Keratinocyte (primary cell): ENCODE data around the gene TTR. TPM values are rescaled to one million over a fixed set of nuclear protein-coding genes. Genes with fewer than 3 reads are reported as not detected.

Experiments used
- DNase-seq: peaks from one replicate; pipeline ENCODE4 v3.0.0-alpha.2; 2011; ENCODE audit warnings: low read depth, missing footprints, low spot score
- FAIRE-seq: peaks from 2 replicates; lab custom pipeline; 2011; peaks lifted over from hg19 to GRCh38; lab: Jason Lieb, UNC
- H2AFZ ChIP-seq: 2 replicates; pipeline ENCODE4 v1.6.0; 2012; ENCODE audit warnings: low read length, control low read depth, inconsistent platforms; ENCODE audit not compliant: control insufficient read depth
- H3K27ac ChIP-seq: 2 replicates; pipeline ENCODE4 v1.5.1; 2011; ENCODE audit warnings: low read length; ENCODE audit not compliant: control insufficient read depth, insufficient read depth
- H3K27me3 ChIP-seq: 3 replicates; pipeline ENCODE4 v1.6.0; 2011; ENCODE audit warnings: low read length; ENCODE audit not compliant: control insufficient read depth, insufficient read depth; ENCODE audit errors: extremely low read depth
- H3K36me3 ChIP-seq, 2 experiments: 2 replicates in 1 of 2; 3 replicates in 1 of 2; pipeline ENCODE4 v1.5.1; 2011; ENCODE audit warnings: low read length in 2 of 2, mild to moderate bottlenecking in 1 of 2; ENCODE audit not compliant: control insufficient read depth in 2 of 2, insufficient read depth in 2 of 2; ENCODE audit errors: extremely low read depth in 1 of 2
- H3K4me1 ChIP-seq: 3 replicates; pipeline ENCODE4 v1.5.1; 2011; ENCODE audit warnings: low read length; ENCODE audit not compliant: control insufficient read depth, insufficient read depth; ENCODE audit errors: extremely low read depth
- H3K4me2 ChIP-seq: 3 replicates; pipeline ENCODE4 v1.6.0; 2011; ENCODE audit warnings: low read depth, low read length; ENCODE audit not compliant: control insufficient read depth, insufficient read depth; ENCODE audit errors: extremely low read depth
- H3K4me3 ChIP-seq, 3 experiments: fragments of 200-600 bp in 1 of 3; sonication (generic) in 1 of 3; 2 replicates in 2 of 3; 3 replicates in 1 of 3; pipeline ENCODE4 v1.5.1; 2011 to 2016; ENCODE audit warnings: low read length in 3 of 3, mild to moderate bottlenecking in 3 of 3, control low read depth in 2 of 3, inconsistent platforms in 1 of 3, low read depth in 1 of 3, mixed read lengths in 1 of 3, mixed run types in 1 of 3, moderate library complexity in 1 of 3; ENCODE audit not compliant: control insufficient read depth in 2 of 3, insufficient read depth in 2 of 3; ENCODE audit errors: extremely low read depth in 1 of 3
- H3K79me2 ChIP-seq: 2 replicates; pipeline ENCODE4 v1.6.0; 2012; ENCODE audit warnings: low read length; ENCODE audit not compliant: control insufficient read depth, insufficient read depth
- H3K9ac ChIP-seq: 3 replicates; pipeline ENCODE4 v1.6.0; 2011; ENCODE audit warnings: low read length; ENCODE audit not compliant: control insufficient read depth, insufficient read depth; ENCODE audit errors: extremely low read depth
- H3K9me1 ChIP-seq: 3 replicates; pipeline ENCODE4 v1.6.0; 2011; ENCODE audit warnings: low read length; ENCODE audit not compliant: control insufficient read depth, insufficient read depth; ENCODE audit errors: extremely low read depth
- H3K9me3 ChIP-seq: 2 replicates; pipeline ENCODE4 v1.5.1; 2012; ENCODE audit warnings: low read depth, low read length; ENCODE audit not compliant: control insufficient read depth
- H4K20me1 ChIP-seq: 3 replicates; pipeline ENCODE4 v1.6.0; 2011; ENCODE audit warnings: low read length; ENCODE audit not compliant: control insufficient read depth, insufficient read depth; ENCODE audit errors: extremely low read depth
- CTCF ChIP-seq, 3 experiments: IDR thresholded peaks in 1 of 3; conservative IDR thresholded peaks in 1 of 3; optimal IDR thresholded peaks in 1 of 3; 2 replicates in 2 of 3; 3 replicates in 1 of 3; pipeline versions ENCODE3 to v1.5.1; 2011; ENCODE audit warnings: low read length in 3 of 3, mild to moderate bottlenecking in 3 of 3, moderate library complexity in 2 of 3, control low read depth in 1 of 3, inconsistent platforms in 1 of 3; ENCODE audit not compliant: insufficient read depth in 2 of 3; ENCODE audit errors: extremely low read depth in 1 of 3
- EZH2 ChIP-seq: IDR thresholded peaks from one replicate; pipeline ENCODE4 v1.6.1; 2012; ENCODE audit warnings: inconsistent platforms, mild to moderate bottlenecking, low read length, moderate library complexity
- dilution Hi-C: fragments of 300-500 bp; cut with MboI; formaldehyde crosslinking; loops from one replicate; pipeline ENCODE4 v1.7.0; 2020; ENCODE audit warnings: low sequenced_read_pairs; ENCODE audit not compliant: extremely low pct_ligation_motif_present
- polyA plus RNA-seq, 5 experiments: library from polyadenylated mRNA; depleted of rRNA in 3 of 5; stranded (reverse) in 3 of 5; stranded (forward) in 1 of 5; unstranded in 1 of 5; fragments of >200 nt; gene quantifications; 1 replicate in 1 of 5; 2 replicates in 3 of 5; 3 replicates in 1 of 5; pipeline versions ENCODE4 v1.2.1 to v1.2.3, GENCODE V29; 2011 to 2012; ENCODE audit warnings: missing spikeins in 2 of 5, low read depth in 1 of 5, low replicate concordance in 1 of 5

The TTR gene
- polyA plus RNA-seq, 1 donor (not counting 4 experiments of a cell fraction or from before 2014, with no cell fraction given): not detected

DNA sequence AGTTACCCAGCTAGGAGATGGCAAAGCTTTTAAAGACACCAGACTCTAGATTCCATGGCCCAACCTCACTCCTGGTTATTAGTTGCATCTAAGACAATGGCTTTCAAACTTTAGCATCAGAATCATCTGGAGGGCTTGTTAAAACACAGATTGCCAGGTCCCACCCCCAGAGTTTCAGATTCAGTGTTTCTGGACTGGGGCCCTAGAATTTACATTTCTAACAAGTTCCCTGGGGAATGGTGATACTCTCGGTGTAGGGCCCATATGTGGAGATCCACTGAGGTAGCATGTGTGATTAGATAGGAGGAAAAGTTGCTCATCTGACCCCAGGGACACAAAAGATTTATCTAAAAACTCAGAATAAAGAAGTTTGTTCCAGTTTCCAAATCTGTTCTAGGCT is 14.5 kb upstream of the TTR start:
- Histone ChIP-seq H3K9me1 (no peaks in the 10 kb centered on the region), H3K36me3 (no peaks in the 10 kb centered on the region), H3K4me1 (peaks cover 5% of the 10 kb centered on the region), H3K4me3 (no peak overlapping the region), H3K27ac (no peak overlapping the region), H4K20me1 (no peaks in the 10 kb centered on the region), H2AFZ (no peak overlapping the region), H3K79me2 (no peaks in the 10 kb centered on the region), H3K9me3 (no peaks in the 10 kb centered on the region), H3K27me3 (no peaks in the 10 kb centered on the region), H3K4me2 (no peak overlapping the region), H3K9ac (no peak overlapping the region)
- FAIRE-seq (no peak), DNase-seq (no peak)
- dilution Hi-C loops: no loop called here
- TF ChIP-seq CTCF (optimal IDR thresholded peaks at IDR 0.05 in 1 of 3, IDR thresholded peaks at IDR 0.05 in 1 of 3, conservative IDR thresholded peaks at IDR 0.05 in 1 of 3; ENCODE audit: extremely low read depth in 1 of 3, insufficient read depth in 2 of 3, low read length in 3 of 3) (no peak), EZH2 (no peak)

DNA sequence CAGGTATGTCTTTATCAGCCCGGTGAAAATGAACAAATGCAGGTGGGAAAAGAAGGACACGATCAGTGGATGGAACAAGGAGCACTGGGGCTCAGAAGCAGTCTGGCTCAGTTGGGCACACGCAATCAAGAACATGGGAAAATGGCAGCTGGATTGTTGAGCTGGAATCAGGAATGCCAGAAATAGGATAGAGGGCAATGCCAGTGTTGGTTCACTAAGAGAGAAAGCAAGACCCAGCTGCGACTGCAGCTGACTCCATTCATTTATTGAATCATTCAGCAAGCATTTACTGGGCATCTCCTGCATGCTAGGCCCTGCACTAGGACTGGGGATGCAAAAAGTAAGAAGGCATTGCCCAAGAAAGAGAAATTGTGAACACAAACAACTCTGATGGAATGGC is 13.6 kb upstream of the TTR start:
- H4K20me1 ChIP-seq: no peaks in the 10 kb centered on the region
- no peak overlapping the region for H2AFZ ChIP-seq
- H3K36me3 ChIP-seq: no peaks in the 10 kb centered on the region
- no peak overlapping the region for H3K27ac ChIP-seq
- H3K4me1 ChIP-seq: peaks cover 5% of the 10 kb centered on the region
- no peak overlapping the region for H3K4me3 ChIP-seq
- DNase-seq: no peak
- no peak for FAIRE-seq
- H3K4me2 ChIP-seq: no peak overlapping the region
- no peaks in the 10 kb centered on the region for H3K9me3 ChIP-seq
- no peaks in the 10 kb centered on the region for H3K9me1 ChIP-seq
- TF ChIP-seq CTCF (optimal IDR thresholded peaks at IDR 0.05 in 1 of 3, IDR thresholded peaks at IDR 0.05 in 1 of 3, conservative IDR thresholded peaks at IDR 0.05 in 1 of 3; ENCODE audit: extremely low read depth in 1 of 3, insufficient read depth in 2 of 3, low read length in 3 of 3) (no peak), EZH2 (no peak)
- no peaks in the 10 kb centered on the region for H3K79me2 ChIP-seq
- H3K9ac ChIP-seq: no peak overlapping the region
- no peaks in the 10 kb centered on the region for H3K27me3 ChIP-seq
- dilution Hi-C loops: no loop called here
